ENCODE data around the gene RNF32.

DNA sequence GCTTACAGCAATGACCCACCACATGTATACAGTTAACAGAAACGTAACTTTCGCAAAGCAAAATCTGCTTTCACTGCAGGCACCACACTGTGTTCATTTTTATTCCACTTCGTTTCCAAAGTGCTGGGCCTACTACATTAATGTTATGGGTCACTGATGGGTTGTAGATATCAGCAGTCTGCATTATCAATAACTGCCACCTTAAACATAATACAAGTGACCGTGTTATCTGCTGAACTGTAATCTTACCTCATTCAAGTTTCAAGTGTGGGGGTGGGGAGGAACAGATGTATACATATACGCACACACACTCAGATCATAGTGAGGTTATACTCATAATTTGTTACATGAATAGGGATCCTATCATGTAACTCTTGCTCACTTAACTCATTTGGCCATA, 21.1 kb downstream of the RNF32 start:
- no peak for TF ChIP-seq POLR2A (IDR thresholded peaks at IDR 0.05)
- TF ChIP-seq, protein P1, sequence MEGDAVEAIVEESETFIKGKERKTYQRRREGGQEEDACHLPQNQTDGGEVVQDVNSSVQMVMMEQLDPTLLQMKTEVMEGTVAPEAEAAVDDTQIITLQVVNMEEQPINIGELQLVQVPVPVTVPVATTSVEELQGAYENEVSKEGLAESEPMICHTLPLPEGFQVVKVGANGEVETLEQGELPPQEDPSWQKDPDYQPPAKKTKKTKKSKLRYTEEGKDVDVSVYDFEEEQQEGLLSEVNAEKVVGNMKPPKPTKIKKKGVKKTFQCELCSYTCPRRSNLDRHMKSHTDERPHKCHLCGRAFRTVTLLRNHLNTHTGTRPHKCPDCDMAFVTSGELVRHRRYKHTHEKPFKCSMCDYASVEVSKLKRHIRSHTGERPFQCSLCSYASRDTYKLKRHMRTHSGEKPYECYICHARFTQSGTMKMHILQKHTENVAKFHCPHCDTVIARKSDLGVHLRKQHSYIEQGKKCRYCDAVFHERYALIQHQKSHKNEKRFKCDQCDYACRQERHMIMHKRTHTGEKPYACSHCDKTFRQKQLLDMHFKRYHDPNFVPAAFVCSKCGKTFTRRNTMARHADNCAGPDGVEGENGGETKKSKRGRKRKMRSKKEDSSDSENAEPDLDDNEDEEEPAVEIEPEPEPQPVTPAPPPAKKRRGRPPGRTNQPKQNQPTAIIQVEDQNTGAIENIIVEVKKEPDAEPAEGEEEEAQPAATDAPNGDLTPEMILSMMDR (IDR thresholded peaks at IDR 0.05), result no peak

Data from Peyer's patch (tissue), 4 donors.